ENCODE results near the gene PLXNB1.

DNA sequence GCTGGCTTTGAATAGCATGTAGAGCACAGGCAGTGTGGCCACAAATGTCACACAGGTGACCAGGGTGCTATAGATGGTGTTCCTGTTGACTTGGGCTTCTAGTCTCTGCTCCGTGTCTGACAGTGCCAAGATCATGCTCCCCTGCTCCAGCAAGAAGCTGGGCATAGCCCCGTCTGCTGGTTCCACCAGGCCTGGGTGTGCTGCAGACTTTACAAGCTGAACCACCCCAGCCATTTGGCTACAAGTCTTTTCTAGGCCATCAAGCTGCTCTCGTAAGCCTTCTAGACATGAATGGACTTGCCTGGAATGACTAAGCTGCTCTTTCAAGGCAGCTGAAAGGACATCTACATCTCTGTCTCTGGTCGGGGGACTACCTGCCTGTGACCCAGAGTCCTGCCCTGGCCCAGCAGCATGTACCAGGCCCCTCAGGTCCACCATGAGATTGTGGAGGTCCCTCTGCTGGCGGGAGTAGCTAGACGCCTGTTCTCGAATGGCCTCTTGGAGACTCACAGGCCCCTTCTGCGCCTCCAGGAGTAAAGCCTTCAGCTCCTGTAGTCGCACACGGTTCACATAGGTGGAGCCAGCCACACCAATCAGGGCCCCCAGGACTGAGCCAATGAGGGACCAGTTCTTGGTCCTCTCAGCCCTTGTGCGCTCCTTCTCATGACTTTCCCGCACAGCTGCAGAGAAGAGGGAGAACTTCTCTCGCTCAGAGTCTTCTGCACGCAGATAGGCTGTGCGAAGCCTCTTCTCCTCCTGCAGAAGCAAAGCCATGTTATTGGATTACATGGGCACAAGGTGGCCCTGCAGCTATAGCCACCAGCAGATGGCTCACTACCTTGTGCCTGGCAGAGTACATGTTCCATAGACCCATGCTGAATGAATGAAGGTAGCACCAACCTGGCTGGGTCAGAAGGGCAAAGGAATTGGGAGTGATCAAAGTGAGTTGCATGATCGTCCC lies 2.8 kb upstream of the PLXNB1 start:
- no peak for TF ChIP-seq ZFP36 (IDR thresholded peaks at IDR 0.05; ENCODE audit: borderline replicate concordance, partially characterized antibody)
- TF ChIP-seq CHD2 (IDR thresholded peaks at IDR 0.05; ENCODE audit: low read length, partially characterized antibody), result no peak
- TF ChIP-seq, protein P1, sequence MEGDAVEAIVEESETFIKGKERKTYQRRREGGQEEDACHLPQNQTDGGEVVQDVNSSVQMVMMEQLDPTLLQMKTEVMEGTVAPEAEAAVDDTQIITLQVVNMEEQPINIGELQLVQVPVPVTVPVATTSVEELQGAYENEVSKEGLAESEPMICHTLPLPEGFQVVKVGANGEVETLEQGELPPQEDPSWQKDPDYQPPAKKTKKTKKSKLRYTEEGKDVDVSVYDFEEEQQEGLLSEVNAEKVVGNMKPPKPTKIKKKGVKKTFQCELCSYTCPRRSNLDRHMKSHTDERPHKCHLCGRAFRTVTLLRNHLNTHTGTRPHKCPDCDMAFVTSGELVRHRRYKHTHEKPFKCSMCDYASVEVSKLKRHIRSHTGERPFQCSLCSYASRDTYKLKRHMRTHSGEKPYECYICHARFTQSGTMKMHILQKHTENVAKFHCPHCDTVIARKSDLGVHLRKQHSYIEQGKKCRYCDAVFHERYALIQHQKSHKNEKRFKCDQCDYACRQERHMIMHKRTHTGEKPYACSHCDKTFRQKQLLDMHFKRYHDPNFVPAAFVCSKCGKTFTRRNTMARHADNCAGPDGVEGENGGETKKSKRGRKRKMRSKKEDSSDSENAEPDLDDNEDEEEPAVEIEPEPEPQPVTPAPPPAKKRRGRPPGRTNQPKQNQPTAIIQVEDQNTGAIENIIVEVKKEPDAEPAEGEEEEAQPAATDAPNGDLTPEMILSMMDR (IDR thresholded peaks at IDR 0.05), result peak; percentile 26; the same call in 1 of the 3 replicates
- TF ChIP-seq RCOR1 (IDR thresholded peaks at IDR 0.05; ENCODE audit: low read depth, low read length), result no peak
- TF ChIP-seq, protein P2, sequence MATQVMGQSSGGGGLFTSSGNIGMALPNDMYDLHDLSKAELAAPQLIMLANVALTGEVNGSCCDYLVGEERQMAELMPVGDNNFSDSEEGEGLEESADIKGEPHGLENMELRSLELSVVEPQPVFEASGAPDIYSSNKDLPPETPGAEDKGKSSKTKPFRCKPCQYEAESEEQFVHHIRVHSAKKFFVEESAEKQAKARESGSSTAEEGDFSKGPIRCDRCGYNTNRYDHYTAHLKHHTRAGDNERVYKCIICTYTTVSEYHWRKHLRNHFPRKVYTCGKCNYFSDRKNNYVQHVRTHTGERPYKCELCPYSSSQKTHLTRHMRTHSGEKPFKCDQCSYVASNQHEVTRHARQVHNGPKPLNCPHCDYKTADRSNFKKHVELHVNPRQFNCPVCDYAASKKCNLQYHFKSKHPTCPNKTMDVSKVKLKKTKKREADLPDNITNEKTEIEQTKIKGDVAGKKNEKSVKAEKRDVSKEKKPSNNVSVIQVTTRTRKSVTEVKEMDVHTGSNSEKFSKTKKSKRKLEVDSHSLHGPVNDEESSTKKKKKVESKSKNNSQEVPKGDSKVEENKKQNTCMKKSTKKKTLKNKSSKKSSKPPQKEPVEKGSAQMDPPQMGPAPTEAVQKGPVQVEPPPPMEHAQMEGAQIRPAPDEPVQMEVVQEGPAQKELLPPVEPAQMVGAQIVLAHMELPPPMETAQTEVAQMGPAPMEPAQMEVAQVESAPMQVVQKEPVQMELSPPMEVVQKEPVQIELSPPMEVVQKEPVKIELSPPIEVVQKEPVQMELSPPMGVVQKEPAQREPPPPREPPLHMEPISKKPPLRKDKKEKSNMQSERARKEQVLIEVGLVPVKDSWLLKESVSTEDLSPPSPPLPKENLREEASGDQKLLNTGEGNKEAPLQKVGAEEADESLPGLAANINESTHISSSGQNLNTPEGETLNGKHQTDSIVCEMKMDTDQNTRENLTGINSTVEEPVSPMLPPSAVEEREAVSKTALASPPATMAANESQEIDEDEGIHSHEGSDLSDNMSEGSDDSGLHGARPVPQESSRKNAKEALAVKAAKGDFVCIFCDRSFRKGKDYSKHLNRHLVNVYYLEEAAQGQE (IDR thresholded peaks at IDR 0.05), result no peak
- no peak for TF ChIP-seq RAD21 (conservative IDR thresholded peaks at IDR 0.05 in 1 of 2, IDR thresholded peaks at IDR 0.05 in 1 of 2)

Data from A549 (cell line).